HFF-Myc (cell line): ENCODE results near the gene ZCCHC9.
"Not testable (repeated sequence)": the region's sequence is repeated elsewhere in the genome, so short reads cannot be mapped to it uniquely, and the experiment has no call there.

Experiments used
- DNase-seq: peaks from one replicate; pipeline ENCODE4 v3.0.0-alpha.2; 2011; ENCODE audit warnings: low read depth; ENCODE audit errors: extremely low read depth
- H3K4me3 ChIP-seq: replicated peaks from 2 replicates; pipeline ENCODE4 v1.5.1; 2011; ENCODE audit warnings: low read depth, mild to moderate bottlenecking, control low read depth, low read length
- CTCF ChIP-seq: IDR thresholded peaks from 2 replicates; pipeline ENCODE4 v1.5.1; 2012; ENCODE audit warnings: mild to moderate bottlenecking, low read depth, low read length, control low read depth; ENCODE audit errors: missing control alignments

The ZCCHC9 gene

GRCh38 chr5:81265101-81265500 lies 36.3 kb upstream of the ZCCHC9 start:
- no peak overlapping the region for H3K4me3 ChIP-seq
- DNase-seq: no peak
- TF ChIP-seq CTCF: no peak

GRCh38 chr5:81268521-81269196 lies 32.7 kb upstream of the ZCCHC9 start:
- no peak for TF ChIP-seq CTCF
- DNase-seq: peak; percentile 71

GRCh38 chr5:81269751-81270393 lies 31.5 kb upstream of the ZCCHC9 start:
- no peak overlapping the region for H3K4me3 ChIP-seq
- DNase-seq: no peak
- TF ChIP-seq CTCF: no peak

More at GRCh38 chr5:81268521-81269196, 32.7 kb upstream of the ZCCHC9 start:
- no peak overlapping the region for H3K4me3 ChIP-seq

GRCh38 chr5:81270394-81271027 lies 30.9 kb upstream of the ZCCHC9 start:
- not testable (repeated sequence) for H3K4me3 ChIP-seq

GRCh38 chr5:81283976-81284375 lies 17.4 kb upstream of the ZCCHC9 start:
- TF ChIP-seq CTCF: no peak
- DNase-seq: no peak
- H3K4me3 ChIP-seq: no peak overlapping the region

More at GRCh38 chr5:81270394-81271027, 30.9 kb upstream of the ZCCHC9 start:
- not testable (repeated sequence) for DNase-seq

GRCh38 chr5:81286059-81286617 lies 15.2 kb upstream of the ZCCHC9 start:
- DNase-seq: no peak
- TF ChIP-seq CTCF: no peak
- H3K4me3 ChIP-seq: no peak overlapping the region

- TF ChIP-seq CTCF: no peak
- no peak for DNase-seq
- no peak overlapping the region for H3K4me3 ChIP-seq
These were observed 13.4 kb upstream of the ZCCHC9 start for GRCh38 chr5:81288021-81288433.
